GM21737 (cell line): ENCODE results near the gene HM13.
A peak's percentile ranks its signal among the peaks of the same experiment; 100 is the strongest.
"Not testable (repeated sequence)": the region's sequence is repeated elsewhere in the genome, so short reads cannot be mapped to it uniquely, and the experiment has no call there.

Experiments
- ATAC-seq: cut with Tn5 transposase; IDR thresholded peaks from one replicate; pipeline ENCODE4 v1.9.1; 2021; ENCODE audit warnings: mild to moderate bottlenecking, moderate library complexity; ENCODE audit not compliant: unreplicated experiment

Gene HM13

GRCh38 chr20:31514154-31515071, at the start of gene HM13:
Gene HM13 (plus strand): TSS chr20:31514442. CDS start chr20:31514552, 110 bp downstream.
- peak; percentile 83 for ATAC-seq

DNA sequence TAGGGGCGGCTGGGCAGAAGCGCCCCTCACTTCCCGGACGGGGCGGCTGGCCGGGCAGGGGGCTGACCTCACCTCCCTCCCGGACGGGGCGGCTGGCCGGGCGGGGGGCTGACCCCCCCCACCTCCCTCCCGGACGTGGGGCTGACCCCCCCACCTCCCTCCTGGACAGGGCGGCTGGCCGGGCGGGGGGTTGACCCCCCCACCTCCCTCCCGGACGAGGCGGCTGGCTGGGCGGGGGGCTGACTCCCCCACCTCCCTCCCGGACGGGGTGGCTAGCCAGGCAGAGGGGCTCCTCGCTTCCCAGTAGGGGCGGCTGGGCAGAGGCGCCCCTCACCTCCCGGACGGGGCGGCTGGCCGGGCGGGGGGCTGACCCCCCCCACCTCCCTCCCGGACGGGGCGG, 43.3 kb upstream of the HM13 start:
- ATAC-seq, result not testable (repeated sequence)

DNA sequence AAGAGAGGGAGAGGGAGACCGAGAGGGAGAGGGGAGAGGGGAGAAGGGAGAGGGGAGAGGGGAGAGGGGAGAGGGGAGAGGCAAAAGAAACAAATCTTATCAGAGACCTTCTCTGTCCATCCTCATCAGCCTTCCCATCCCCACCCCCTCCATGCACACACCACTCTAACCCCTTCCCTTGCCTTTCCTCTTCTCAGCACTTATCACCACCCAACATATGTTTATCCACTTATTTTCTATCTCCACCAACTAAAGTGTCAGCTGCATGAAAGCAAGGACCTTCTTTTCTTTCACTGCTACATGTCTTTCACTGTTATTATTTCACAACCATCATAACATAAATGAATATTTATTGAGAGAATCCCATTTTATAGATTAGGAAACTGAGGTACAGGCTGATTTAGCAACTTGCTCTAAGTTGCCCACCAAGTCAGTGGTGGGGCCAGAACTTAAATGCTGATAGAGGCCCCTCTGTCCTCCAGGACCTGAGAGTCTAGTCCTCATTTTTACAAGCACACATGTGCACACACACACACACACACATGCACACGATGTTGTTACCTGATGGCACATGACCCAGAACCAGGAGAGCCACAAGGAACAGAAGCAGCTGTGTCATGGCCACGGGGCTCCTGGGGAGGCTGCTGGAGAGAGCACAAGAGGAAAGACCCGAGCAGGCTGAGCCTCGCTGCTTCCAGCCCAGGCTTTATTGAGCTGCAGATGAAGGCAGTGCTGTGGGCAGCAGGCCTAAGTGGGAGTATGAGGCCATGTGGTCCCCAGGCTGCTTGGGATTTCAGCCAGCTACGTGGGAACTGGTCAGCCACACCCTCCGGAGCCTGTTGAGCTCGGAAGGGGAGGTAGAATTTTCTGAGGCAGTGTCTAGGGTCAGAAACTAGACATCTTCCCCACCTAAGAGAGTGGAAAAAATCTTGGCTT, 41.6 kb upstream of the HM13 start:
- no peak for ATAC-seq

DNA sequence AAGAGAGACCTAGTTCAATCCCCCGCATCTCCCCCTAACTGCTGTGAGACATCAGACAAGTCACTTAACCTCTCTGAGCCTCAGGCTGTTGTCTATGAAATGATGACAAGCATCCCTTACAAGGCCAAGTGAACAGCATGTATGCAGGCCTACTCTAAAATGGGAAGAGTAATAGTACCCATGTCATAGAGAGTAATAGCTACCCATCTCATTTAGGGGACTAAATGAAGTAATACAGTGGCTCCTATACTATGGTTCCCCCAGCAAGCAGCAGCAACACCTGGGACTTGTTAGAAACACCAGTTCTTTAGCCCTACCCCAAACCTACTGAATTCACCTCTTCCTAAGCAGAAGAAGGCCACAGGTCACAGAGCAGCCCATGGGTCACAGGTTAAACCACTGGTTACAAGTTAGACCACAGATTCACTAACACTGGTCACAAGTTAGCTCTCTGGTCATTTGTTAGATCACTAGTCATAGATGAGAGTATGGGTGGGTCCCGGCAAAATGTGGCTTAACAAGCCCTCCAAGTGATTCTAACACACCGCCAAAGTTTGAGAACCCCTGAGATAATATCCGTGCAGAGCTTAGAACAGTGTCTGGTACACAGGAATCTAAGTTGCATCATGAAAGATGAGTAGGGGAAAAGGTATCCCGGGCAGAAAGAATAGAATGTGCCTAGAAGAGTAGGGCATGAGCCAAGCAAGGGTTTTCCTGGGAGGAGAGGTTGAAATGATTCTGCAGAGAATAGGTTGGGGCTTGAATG, 40.7 kb upstream of the HM13 start:
- ATAC-seq, result no peak

DNA sequence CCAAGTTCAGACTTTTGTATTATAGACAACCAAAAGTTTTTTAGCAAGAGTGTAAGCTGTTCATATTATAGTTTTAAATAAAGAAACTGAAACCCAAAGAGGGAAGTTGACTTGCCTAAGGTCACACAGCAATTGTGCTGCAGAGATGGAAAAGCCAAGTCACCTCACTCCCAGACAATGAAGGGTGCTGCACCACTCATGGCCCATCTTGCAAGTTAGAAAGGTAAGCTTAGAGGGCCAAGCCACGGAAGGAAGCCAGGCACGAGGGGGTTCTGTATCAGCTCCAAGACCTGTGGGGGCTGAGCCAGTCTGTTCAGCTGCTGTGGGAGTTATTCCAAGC, 40.2 kb upstream of the HM13 start:
- ATAC-seq, result no peak

DNA sequence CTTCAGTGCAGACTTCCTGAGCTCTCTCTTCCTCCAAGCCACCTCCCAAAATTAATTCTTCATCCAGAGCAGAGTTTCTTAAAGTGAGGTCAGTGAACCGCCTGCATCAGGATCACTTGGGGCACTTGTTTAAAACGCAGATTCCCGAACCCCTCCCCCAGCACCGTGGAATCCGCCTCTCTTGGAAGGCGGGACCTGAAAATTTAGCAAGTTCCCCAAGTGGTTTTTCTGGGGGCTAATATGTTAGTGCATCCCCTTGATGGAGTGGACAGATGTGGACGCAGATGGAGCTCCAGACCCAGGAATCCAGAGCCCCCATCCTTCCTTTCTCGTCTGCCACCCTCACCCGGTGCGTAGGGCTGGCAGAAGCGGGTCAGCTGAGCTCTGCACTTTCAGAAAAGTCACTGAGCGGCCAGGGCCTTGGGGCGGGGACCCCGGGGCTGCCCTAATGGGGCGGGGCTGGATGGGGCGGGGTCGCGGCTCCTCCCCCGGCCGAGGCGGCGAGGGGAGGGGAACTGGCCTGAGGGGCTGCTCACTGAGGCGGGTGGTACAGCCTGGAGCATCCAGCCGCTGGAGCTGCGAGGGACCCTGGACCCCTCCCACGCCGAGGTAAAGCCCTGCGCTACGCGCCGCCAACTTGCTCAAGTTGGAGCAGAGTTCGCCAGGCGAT, 39.3 kb upstream of the HM13 start, which contains the start of the genes DEFB124 and REM1:
DEFB124 (minus strand) TSS at position 370 of the 670 bp plus-strand sequence. CDS start 2,114 bp downstream, outside the sequence.
REM1 (plus strand) TSS at position 531 of the 670 bp plus-strand sequence. CDS start 1,158 bp downstream, outside the sequence.
- no peak for ATAC-seq

DNA sequence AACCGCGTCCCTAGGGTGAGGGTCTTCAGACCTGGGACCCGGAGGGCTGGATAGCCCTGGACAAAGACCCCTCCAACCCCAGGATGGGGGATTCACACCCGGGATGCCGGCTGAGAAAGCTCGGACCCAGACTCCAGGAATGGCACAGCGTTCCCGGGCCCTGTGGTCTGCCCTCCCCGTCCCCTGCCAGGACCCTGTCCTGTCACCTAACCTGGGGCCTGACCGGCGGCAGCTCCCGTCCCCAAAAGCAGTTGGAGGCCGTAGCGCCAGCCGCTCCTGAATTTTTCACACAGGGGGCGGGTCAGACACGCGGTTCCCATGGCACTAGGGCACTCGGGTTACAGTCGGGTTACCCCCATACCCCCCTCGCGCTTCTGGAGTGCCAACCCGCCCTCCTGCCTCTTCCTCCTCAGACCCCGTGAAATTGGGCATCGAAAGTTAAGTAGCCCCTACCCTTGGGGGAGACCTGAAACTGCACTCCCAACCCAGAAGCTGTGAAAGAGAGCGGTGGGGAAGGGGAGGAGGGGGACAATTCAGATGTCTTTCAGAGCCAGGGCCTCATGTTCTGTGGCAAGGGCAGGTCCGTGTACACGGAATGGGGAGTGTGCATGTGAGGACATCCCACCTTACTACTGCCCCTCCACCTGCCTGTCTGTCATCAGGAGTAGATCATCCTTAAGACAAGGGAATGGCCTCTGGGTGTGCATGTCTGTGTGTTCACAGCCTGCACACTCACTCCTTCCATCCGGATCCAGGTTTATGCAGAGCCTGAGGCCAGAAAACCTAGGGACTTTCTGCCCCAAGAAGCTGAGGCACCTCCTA, 38.6 kb upstream of the HM13 start:
- ATAC-seq, result no peak

GRCh38 chr20:31476294-31476585, 38.0 kb upstream of the HM13 start:
- ATAC-seq, result no peak

DNA sequence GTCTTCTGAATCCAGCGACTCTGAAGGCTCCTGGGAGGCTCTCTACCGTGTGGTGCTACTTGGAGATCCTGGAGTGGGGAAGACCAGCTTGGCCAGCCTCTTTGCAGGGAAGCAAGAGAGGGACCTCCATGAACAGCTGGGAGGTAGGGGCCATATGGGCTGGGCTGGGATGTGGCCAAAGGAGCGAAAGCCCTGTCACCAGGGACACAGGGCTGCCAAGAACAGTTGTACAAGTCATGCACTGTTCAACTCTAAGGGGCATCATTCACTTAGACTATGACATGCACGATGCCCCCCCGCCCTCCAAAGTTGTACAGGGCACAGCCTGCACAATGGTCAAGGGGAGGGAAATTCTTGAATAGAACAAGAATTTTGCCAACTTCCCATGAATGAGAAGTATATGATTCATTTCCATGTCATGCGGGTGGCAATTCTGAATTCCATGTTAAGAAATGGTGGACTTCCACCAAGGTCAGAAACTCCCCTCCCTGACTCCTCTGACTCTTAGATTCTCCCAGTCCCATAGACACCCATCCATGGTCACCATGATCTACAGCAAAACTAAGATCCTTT, 37.5 kb upstream of the HM13 start:
- ATAC-seq, result no peak

DNA sequence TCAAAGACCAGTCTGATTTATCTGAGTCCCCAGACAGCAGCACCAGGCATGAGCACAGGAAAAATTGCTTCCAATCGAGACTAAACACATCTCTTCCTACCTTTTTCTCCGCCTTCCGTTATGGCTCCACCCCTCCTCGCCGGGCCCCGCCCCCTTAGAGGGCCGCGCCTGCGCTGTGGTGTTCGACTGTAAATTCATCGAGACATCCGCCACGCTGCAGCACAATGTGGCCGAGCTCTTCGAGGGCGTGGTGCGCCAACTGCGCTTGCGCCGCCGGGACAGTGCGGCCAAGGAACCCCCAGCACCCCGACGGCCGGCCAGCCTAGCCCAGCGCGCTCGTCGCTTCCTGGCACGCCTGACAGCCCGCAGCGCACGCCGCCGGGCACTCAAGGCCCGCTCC, 30.2 kb upstream of the HM13 start:
- no peak for ATAC-seq

DNA sequence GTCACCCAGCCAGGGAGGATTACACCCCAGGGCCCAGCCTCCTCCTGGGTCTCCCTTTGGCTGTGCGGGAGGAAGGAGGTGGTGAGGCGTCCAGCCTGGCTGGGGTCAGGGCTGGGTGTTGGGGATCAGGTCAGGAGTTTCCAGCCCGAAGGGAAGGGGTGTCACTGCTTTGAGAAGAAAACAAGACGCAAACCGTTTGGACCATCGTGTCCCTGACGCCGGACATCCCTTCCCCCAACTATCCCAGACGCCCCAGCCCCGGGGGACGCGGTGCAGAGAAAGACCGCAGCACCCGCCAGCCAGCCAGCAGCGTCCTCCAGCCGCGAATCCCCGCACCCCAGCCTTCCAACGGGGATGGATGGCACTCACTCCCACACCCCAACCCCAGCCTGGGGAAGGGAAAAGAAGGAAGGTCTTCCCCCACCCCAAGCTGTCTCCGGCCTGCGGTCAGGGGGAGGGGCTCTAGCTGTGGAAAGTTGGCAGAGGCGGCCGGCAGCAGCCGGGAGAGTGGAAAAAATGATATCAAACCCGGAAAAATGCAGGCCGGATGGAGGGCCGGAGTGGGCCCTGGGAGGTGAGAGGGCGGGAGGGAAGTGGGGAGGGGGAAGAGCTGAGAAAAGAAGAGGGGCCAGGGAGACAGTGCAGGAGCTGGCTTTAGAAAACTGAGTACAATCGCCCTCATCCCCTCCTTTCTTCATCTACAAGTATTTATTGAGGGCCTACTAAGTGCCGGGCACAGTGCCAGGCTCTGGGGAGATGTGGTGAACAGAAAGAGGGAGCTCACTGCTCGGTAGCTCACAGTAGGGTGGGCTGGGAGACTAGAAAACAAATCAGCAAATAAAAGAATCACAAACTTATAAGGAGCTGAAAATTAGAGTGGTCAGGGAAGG, 28.5 kb upstream of the HM13 start:
- ATAC-seq, result no peak

- ATAC-seq, result no peak
Measured at GRCh38 chr20:31488115-31488514, 26.1 kb upstream of the HM13 start.

DNA sequence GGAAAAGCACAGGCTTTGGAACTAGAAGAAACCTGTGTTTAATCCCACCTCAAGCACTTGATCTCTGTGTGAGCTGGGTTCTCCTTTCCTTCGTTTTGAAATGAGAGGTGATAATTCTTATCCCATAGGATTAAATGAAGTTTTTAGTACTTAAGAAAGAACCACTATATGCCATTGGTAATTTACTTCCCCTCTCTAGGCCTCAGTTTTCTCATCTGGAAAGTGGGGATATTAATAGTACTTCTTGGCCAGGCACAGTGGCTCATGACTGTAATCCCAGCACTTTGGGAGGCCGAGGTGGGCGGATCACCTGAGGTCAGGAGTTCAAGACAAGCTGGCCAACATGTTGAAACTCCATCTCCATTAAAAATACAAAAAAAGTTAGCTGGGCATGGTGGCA, 25.1 kb upstream of the HM13 start:
- no peak for ATAC-seq

DNA sequence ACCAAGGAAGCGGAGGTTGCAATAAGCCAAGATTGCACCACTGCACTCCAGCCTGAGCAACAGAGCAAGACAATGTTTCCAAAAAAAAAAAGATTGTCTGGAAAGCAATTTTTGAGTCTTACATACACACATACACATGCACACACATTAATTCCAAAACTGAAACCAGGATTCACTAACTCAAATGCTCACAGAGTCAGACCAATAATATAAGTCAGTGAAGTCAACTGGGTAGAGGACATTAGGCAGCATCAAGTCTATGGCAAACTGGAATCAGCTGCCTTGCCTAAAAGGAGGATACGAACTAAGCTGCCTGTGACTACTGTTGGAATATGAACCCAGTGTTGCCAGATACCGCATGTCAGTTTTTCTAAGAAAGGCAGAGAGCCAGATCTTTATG, 23.5 kb upstream of the HM13 start:
- no peak for ATAC-seq

- ATAC-seq, result no peak
Measured at GRCh38 chr20:31494131-31494530, 20.1 kb upstream of the HM13 start.

DNA sequence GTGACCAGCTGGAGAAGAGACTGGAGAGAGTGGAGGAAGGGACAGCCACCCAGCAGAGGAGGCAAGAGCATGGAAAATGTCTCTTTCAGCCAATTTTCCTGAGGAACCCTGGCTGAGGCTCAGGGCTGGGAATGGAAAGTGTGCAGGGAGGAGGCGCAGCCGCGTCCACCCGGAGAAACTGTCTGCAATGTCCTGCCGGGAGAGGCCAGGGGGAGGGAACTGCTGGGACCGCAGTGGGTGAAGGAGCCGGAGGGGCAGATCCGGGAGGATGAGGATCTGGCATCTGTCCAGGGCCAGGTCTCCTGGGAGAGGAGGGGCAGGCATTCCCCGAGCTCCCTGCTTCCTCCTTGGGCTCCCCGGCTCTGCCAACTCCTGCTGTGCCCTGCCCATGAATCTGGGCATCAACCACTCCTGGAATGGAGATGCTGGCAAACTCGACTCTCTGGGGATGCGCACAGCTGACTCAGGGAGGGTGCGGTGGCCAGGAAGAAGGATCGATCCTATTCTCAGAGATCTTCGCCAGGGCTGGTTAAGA, 17.4 kb upstream of the HM13 start:
- no peak for ATAC-seq

GRCh38 chr20:31497838-31498540, 16.3 kb upstream of the HM13 start:
- no peak for ATAC-seq
